CD4-positive, alpha-beta T cell (primary cell): ENCODE results near the gene R3HDM1. TPM values are rescaled to one million over a fixed set of nuclear protein-coding genes. Genes with fewer than 3 reads are reported as not detected.

Experiments
- ATAC-seq: fragments of 200-7000 bp; cut with Tn5 transposase; one replicate; pipeline ENCODE4 v1.10.0; 2022; ENCODE audit warnings: mild to moderate bottlenecking; ENCODE audit not compliant: poor library complexity
- CTCF ChIA-PET: fragments of 350-600 bp; sonication (Branson Sonifier 250); formaldehyde crosslinking; loops from one replicate; lab custom pipeline; 2021; ENCODE audit warnings: antibody characterized with exemption, inconsistent platforms; lab: Charles Lee
- POLR2A ChIA-PET: fragments of 350-600 bp; sonication (Branson Sonifier 250); formaldehyde crosslinking; loops from one replicate; lab custom pipeline; 2021; ENCODE audit warnings: antibody characterized with exemption, inconsistent platforms; lab: Charles Lee
- DNase-seq, 14 experiments: peaks; one replicate each; pipeline ENCODE4 v3.0.0-alpha.2; 2013 to 2020; ENCODE audit warnings: mixed read lengths in 2 of 14
- H3K27ac ChIP-seq, 2 donors: one replicate each; pipeline versions ENCODE4 v1.5.1 to v1.7.0; 2013; ENCODE audit warnings: low read length in 2 of 2, low read depth in 1 of 2, mild to moderate bottlenecking in 1 of 2
- H3K27me3 ChIP-seq, 2 experiments: 1 replicate in 1 of 2; 2 replicates in 1 of 2; pipeline versions ENCODE4 v1.6.1 to v1.7.0; 2013; ENCODE audit warnings: low read length in 2 of 2, control low read depth in 1 of 2, mild to moderate bottlenecking in 1 of 2, moderate library complexity in 1 of 2; ENCODE audit not compliant: insufficient read depth in 2 of 2, control insufficient read depth in 1 of 2
- H3K36me3 ChIP-seq: one replicate; pipeline ENCODE4 v1.6.1; 2013; ENCODE audit warnings: low read length, control low read depth; ENCODE audit not compliant: insufficient read depth
- H3K4me1 ChIP-seq: one replicate; pipeline ENCODE4 v1.6.1; 2013; ENCODE audit warnings: low read length, control low read depth; ENCODE audit not compliant: insufficient read depth
- H3K4me3 ChIP-seq: one replicate; pipeline ENCODE4 v1.5.1; 2013; ENCODE audit warnings: mild to moderate bottlenecking, low read length, moderate library complexity
- H3K9me3 ChIP-seq, 2 experiments: 1 replicate in 1 of 2; 2 replicates in 1 of 2; pipeline versions ENCODE4 v1.6.1 to v1.7.0; 2013; ENCODE audit warnings: low read length in 2 of 2, mild to moderate bottlenecking in 2 of 2, control low read depth in 1 of 2, moderate library complexity in 1 of 2; ENCODE audit not compliant: control insufficient read depth in 1 of 2, insufficient read depth in 1 of 2
- H3K27ac Mint-ChIP-seq: one replicate; pipeline ENCODE4 v1.8.0; 2020; ENCODE audit warnings: mixed read lengths
- H3K27me3 Mint-ChIP-seq: one replicate; pipeline ENCODE4 v1.8.0; 2021; ENCODE audit warnings: mixed read lengths
- H3K36me3 Mint-ChIP-seq: one replicate; pipeline ENCODE4 v1.8.0; 2021; ENCODE audit warnings: low read depth, mixed read lengths
- H3K4me1 Mint-ChIP-seq: one replicate; pipeline ENCODE4 v1.8.0; 2021; ENCODE audit warnings: low read depth, mixed read lengths
- H3K4me3 Mint-ChIP-seq: one replicate; pipeline ENCODE4 v1.8.0; 2020; ENCODE audit warnings: mild to moderate bottlenecking, mixed read lengths
- H3K9me3 Mint-ChIP-seq: one replicate; pipeline ENCODE4 v1.8.0; 2020; ENCODE audit warnings: mixed read lengths
- CTCF ChIP-seq: fragments of 200-600 bp; IDR thresholded peaks from one replicate; pipeline ENCODE4 v1.8.0; 2022; ENCODE audit warnings: antibody characterized with exemption, mild to moderate bottlenecking
- intact Hi-C, 2 experiments: fragments of 100-400 bp; cut with DNase I in 1 of 2; cut with micrococcal nuclease in 1 of 2; formaldehyde crosslinking; loops; one replicate each; pipeline versions ENCODE4 v1.15.1 to v1.9.0; 2023 to 2025; cut with DNase I, micrococcal nuclease
- total RNA-seq, 174 experiments: library from RNA in 2 of 174; stranded (reverse) in 2 of 174; gene quantifications; one replicate each; pipeline ENCODE4 v1.2.3 and lab custom pipeline; 2021 to 2026

Gene R3HDM1
- total RNA-seq, 2 experiments from 2014 or later = 39.7 to 41.4 TPM

- no peaks in the 10 kb centered on the region for H3K9me3 ChIP-seq
- no peaks in the 10 kb centered on the region for H3K36me3 ChIP-seq
- no peak overlapping the region for H3K4me3 ChIP-seq
- ChIA-PET POLR2A (no interaction called here), CTCF (no interaction called here)
- intact Hi-C loops = no loop called here
- H3K27ac Mint-ChIP-seq = no peak overlapping the region
- no peaks in the 10 kb centered on the region for H3K4me1 ChIP-seq
- TF ChIP-seq CTCF = no peak
- H3K4me3 Mint-ChIP-seq = no peak overlapping the region
- H3K36me3 Mint-ChIP-seq = peaks cover 3% of the 10 kb centered on the region
- DNase-seq (no peak), ATAC-seq (no peak)
- no peaks in the 10 kb centered on the region for H3K27me3 Mint-ChIP-seq
- H3K4me1 Mint-ChIP-seq = peaks cover 56% of the 10 kb centered on the region
- no peaks in the 10 kb centered on the region for H3K9me3 Mint-ChIP-seq
- no peak overlapping the region for H3K27ac ChIP-seq
- H3K27me3 ChIP-seq = no peaks in the 10 kb centered on the region
Measured at GRCh38 chr2:135546436-135546835, 15.2 kb downstream of the R3HDM1 start.

GRCh38 chr2:135547311-135547710 is 16.0 kb downstream of the R3HDM1 start:
- Histone ChIP-seq H3K27me3 (no peaks in the 10 kb centered on the region), H3K4me1 (no peaks in the 10 kb centered on the region), H3K27ac (no peak overlapping the region), H3K9me3 (no peaks in the 10 kb centered on the region), H3K4me3 (no peak overlapping the region), H3K36me3 (no peaks in the 10 kb centered on the region)
- H3K27me3 Mint-ChIP-seq = no peaks in the 10 kb centered on the region
- DNase-seq (no peak), ATAC-seq (no peak)
- H3K36me3 Mint-ChIP-seq = peaks cover 3% of the 10 kb centered on the region
- H3K4me1 Mint-ChIP-seq = peaks cover 52% of the 10 kb centered on the region
- ChIA-PET POLR2A (no interaction called here), CTCF (no interaction called here)
- no peak overlapping the region for H3K4me3 Mint-ChIP-seq
- no peaks in the 10 kb centered on the region for H3K9me3 Mint-ChIP-seq
- no peak for TF ChIP-seq CTCF
- H3K27ac Mint-ChIP-seq = no peak overlapping the region
- intact Hi-C loops = no loop called here

- Histone ChIP-seq H3K9me3 (no peaks in the 10 kb centered on the region), H3K27me3 (no peaks in the 10 kb centered on the region), H3K36me3 (peaks cover 5% of the 10 kb centered on the region), H3K27ac (no peak overlapping the region), H3K4me3 (no peak overlapping the region), H3K4me1 (no peaks in the 10 kb centered on the region)
- ATAC-seq (no peak), DNase-seq (no peak)
- ChIA-PET POLR2A (interaction anchor here (0.7 kb wide), 2 partner anchors 20 to 84 kb away, joined by 3 read pairs; partner anchors contain the start of gene ZRANB3), CTCF (no interaction called here)
- H3K9me3 Mint-ChIP-seq = no peaks in the 10 kb centered on the region
- no peak for TF ChIP-seq CTCF
- H3K27ac Mint-ChIP-seq = no peak overlapping the region
- intact Hi-C loops = no loop called here
- no peaks in the 10 kb centered on the region for H3K27me3 Mint-ChIP-seq
- no peak overlapping the region for H3K4me3 Mint-ChIP-seq
- H3K36me3 Mint-ChIP-seq = peaks cover 14% of the 10 kb centered on the region
- peaks cover 43% of the 10 kb centered on the region for H3K4me1 Mint-ChIP-seq
Measured at GRCh38 chr2:135551356-135551755, 20.1 kb downstream of the R3HDM1 start.
